CD4-positive, alpha-beta T cell treated with Interleukin-1 beta for 1 hour (primary cell): ENCODE measurements around the gene TMEM242.
A peak's percentile ranks its signal among the peaks of the same experiment; 100 is the strongest.

Experiments used
- DNase-seq, 2 donors: peaks; one replicate each; pipeline ENCODE4 v3.0.0-alpha.2; 2020 to 2022

The TMEM242 gene

DNA sequence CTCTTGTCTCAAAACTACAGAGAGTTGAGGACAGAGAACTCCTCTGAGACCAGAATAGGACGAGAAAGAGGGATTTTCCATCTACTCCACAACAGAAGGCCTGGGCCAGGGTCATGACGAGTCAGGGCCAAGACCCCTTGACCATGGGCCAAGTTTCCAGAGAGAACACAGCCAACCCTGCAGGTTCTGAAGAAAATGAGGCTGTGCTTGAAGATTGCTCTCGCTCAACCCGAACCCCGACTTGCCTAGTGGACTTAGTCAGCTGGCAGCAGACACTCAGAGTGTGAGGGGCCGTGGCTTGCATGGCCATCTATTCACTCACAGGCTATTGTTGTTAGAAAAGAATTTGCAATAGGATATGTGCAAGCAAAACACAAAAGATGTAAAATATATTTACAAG, 54.5 kb downstream of the TMEM242 start:
- DNase-seq: no peak

DNA sequence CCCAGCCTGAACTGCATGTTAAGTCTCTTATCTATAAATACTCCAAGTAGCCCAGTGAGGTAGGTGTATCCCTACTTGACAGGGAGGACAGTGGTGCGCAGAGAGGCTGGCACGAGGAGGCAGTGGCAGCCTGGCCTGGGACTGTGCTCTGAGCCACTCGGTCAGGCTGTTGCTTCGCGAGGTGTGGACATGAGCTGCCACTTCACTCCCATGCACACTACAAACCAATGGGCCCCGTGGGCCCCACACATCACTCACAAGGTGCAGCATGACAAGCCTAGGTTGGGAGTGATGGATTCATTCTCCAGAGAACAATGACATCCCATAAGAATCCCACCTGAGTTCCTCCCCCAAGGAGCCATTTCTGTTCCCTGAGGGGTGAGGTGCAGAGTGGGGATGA, 54.9 kb downstream of the TMEM242 start:
- no peak for DNase-seq

DNA sequence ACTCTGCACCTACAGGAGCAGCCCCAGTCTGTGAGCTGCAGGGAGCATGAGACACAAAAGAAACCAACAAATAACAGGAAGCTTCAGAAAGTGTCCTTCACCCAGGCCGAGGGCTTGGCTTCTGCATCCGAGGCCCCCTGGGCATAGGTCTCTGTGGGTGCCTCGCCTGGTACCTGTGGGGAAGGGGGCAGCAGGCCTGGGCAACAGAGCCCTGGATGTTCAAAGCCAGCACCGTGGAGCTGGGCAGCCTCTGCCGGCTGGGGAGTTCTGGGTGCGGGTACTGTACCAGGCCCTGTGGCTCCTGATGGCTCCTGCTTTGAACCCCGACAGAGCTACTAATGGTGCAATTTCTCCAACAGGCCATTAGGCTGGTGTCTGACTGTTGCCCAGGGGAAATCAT, 55.7 kb downstream of the TMEM242 start:
- no peak for DNase-seq

- DNase-seq: no peak
Observed at GRCh38 chr6:157267109-157267611, 56.2 kb downstream of the TMEM242 start.

- no peak for DNase-seq
Observed at GRCh38 chr6:157266274-157267101, 56.8 kb downstream of the TMEM242 start.

GRCh38 chr6:157265635-157266034, 57.7 kb downstream of the TMEM242 start:
- no peak for DNase-seq

DNA sequence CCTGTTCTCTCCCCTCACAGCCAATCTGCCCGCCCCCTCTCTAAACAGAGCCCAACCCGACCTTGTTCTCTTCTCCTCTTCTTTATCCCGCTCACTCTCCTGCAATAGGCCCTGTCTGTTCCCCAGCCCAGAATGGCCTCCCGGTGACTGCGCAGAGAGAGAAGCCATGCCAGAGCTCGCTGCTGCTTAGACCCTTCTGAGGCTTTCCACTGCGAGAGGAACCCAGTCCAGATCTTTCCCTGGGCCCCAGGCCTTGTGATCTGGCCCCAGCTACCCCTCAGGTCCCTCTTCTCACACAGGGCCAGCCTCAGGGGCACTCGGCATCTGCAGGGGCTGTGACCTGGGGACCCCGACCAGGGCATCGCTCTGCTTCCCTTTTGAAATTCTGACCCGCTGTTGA, 58.1 kb downstream of the TMEM242 start:
- DNase-seq: no peak

GRCh38 chr6:157264701-157265100, 58.6 kb downstream of the TMEM242 start:
- no peak for DNase-seq

GRCh38 chr6:157263881-157264397, 59.4 kb downstream of the TMEM242 start:
- no peak for DNase-seq

GRCh38 chr6:157263146-157263545, 60.2 kb downstream of the TMEM242 start:
- DNase-seq: no peak

DNA sequence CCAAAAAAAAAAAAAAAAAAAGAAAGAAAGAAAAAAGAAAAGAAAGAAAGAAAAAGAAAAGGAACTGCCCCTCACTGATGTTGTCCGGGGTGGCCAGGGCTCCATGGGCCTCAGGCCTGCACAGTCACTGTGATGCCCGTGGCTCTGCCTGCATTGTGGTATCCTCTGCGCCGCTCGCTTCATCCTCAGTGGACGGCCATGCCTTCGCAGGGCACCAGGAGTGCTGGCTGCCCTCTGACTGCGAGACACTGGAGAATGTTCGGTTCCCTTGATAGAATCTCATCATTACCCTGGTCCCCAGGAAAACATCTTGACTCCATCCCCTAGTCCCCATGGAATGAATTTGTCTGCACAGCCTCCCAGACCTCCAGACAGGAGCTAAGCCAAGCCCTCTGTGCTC, 61.7 kb downstream of the TMEM242 start:
- DNase-seq: no peak

- no peak for DNase-seq
Observed at GRCh38 chr6:157260735-157261410, 62.4 kb downstream of the TMEM242 start.

GRCh38 chr6:157259443-157259842, 63.9 kb downstream of the TMEM242 start:
- no peak for DNase-seq

DNA sequence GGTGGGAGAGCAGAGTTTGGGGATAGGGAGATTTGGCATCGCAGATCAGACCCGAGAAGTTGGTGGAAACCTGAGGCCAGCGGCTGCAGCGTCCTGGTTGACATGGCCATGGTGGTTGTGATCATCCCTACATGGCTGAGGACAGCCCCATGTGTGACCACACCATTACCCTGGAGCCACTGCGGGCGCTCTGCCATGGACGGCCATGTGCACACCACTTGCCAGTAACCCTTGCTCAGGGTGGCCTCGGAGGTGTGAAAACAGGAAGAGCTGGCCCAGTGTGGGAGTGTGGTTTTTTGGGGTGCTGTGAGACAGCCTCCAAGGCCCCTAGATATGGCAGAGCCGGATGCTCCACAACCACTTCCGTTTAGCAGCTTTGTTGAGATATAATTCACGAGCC, 64.4 kb downstream of the TMEM242 start:
- peak; percentile 28 to 50 for DNase-seq

GRCh38 chr6:157255079-157255478, 68.2 kb downstream of the TMEM242 start:
- DNase-seq: no peak

- DNase-seq: no peak
Observed at GRCh38 chr6:157254538-157254937, 68.8 kb downstream of the TMEM242 start.

GRCh38 chr6:157253699-157254098, 69.6 kb downstream of the TMEM242 start:
- DNase-seq: no peak

- no peak for DNase-seq
Observed at GRCh38 chr6:157253017-157253416, 70.3 kb downstream of the TMEM242 start.

GRCh38 chr6:157251586-157252247, 71.6 kb downstream of the TMEM242 start:
- DNase-seq: no peak

- DNase-seq: no peak
Observed at GRCh38 chr6:157249826-157250225, 73.5 kb downstream of the TMEM242 start.

DNA sequence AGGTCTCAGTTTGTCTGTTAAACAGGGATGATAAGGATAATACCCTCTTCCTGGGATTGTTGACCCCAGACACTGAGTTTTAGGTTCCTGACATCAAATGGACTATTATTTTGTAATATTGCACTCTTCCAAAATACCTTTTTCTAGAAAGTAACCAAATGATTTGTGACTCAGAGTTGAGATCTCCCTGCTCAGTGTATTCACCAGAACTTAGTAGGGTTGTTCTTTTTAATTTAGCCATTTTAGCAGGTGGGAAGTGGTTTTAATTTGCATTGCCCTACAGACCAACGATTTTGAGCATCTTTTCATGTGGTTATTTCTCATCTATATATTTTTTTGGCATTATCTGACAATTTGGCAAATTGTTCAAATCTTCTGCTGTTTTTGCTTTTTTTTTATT, 75.1 kb downstream of the TMEM242 start:
- DNase-seq: no peak

GRCh38 chr6:157246771-157247484, 76.4 kb downstream of the TMEM242 start:
- DNase-seq: no peak
